Measurements from ENCODE around the gene SCN2B. TPM values are rescaled to one million over a fixed set of nuclear protein-coding genes. Genes with fewer than 3 reads are reported as not detected.

SCN2B gene
- polyA plus RNA-seq, 1 of the 3 experiments (the other 2 are of a cell fraction), result 0.05 TPM

- H3K9me2 ChIP-seq, result no peaks in the 10 kb centered on the region
- WGBS (ENCODE audit: low lambda C conversion rate), result 3% methylated on average over 5 of the region's 11 CpGs
- H2AFZ ChIP-seq (ENCODE audit: low read depth), result no peak overlapping the region
- H3K4me1 ChIP-seq (ENCODE audit: control insufficient read depth in 1 of 2, insufficient read depth in 2 of 2, low read depth in 1 of 2, low read length in 1 of 2), result peaks cover 0 to 14% of the 10 kb centered on the region in 2 experiments; a peak in 1 of 4 replicates
- no peak for TF ChIP-seq TCF12 (IDR thresholded peaks at IDR 0.05)
- no peak for TF ChIP-seq RCOR1 (IDR thresholded peaks at IDR 0.05; ENCODE audit: low read length)
- TF ChIP-seq CHD2 (IDR thresholded peaks at IDR 0.05; ENCODE audit: low read length, partially characterized antibody), result peak; percentile 38
- TF ChIP-seq YY1 (IDR thresholded peaks at IDR 0.05; ENCODE audit: low read depth), result no peak
- TF ChIP-seq EP300 (IDR thresholded peaks at IDR 0.05; ENCODE audit: borderline replicate concordance in 1 of 2, low read depth in 1 of 2, low read length in 1 of 2), result 0 out of 4 replicates have a peak, but pooled peaks of 1 of the 2 experiments have one; percentile 16
- no peak for TF ChIP-seq RAD21 (IDR thresholded peaks at IDR 0.05; ENCODE audit: low read length)
- TF ChIP-seq MXI1 (IDR thresholded peaks at IDR 0.05; ENCODE audit: low read depth, low read length), result peak; percentile 92
- TF ChIP-seq TAF1 (IDR thresholded peaks at IDR 0.05; ENCODE audit: borderline replicate concordance, low read depth, low read length), result no peak
- TF ChIP-seq NFIC (IDR thresholded peaks at IDR 0.05; ENCODE audit: borderline replicate concordance), result no peak
- TF ChIP-seq RFX5 (IDR thresholded peaks at IDR 0.05; ENCODE audit: low read length), result no peak
- no peak for TF ChIP-seq GABPA (IDR thresholded peaks at IDR 0.05; ENCODE audit: low read depth)
- 0 out of 2 replicates have a peak overlapping the region, but pooled peaks have one; percentile 15 for H3K4me2 ChIP-seq
- H3F3A ChIP-seq (replicated peaks; ENCODE audit: insufficient read depth), result no peaks in the 10 kb centered on the region
- ChIA-PET POLR2A (interaction anchor here (0.6 kb wide), 1 partner anchor 334 kb away, joined by 3 read pairs; no protein-coding TSS in a partner anchor), CTCF (interaction anchor here (0.8 to 4.0 kb wide), 9 partner anchors 9 to 179 kb away, joined by 3 to 48 read pairs (median 3); partner anchors contain the start of gene UBE4A)
- no peaks in the 10 kb centered on the region for H3K9me3 ChIP-seq
- no peak overlapping the region for H3K27ac ChIP-seq (ENCODE audit: low read depth in 2 of 2, low read length in 1 of 2)
- H3K4me3 ChIP-seq (ENCODE audit: low read depth in 2 of 2, low read length in 1 of 2), result no peak overlapping the region
- peaks cover 23% of the 10 kb centered on the region for H3K27me3 ChIP-seq (ENCODE audit: insufficient read depth)
- DNase-seq, result peak; percentile 78
- H4K20me1 ChIP-seq (ENCODE audit: insufficient read depth), result no peaks in the 10 kb centered on the region
- no peaks in the 10 kb centered on the region for H3K79me2 ChIP-seq (ENCODE audit: insufficient read depth)
- H3K9ac ChIP-seq, result no peak overlapping the region
- H3K36me3 ChIP-seq (replicated peaks in 1 of 2; ENCODE audit: control insufficient read depth in 1 of 2, insufficient read depth in 2 of 2, low read length in 1 of 2), result no peaks in the 10 kb centered on the region
Observed at GRCh38 chr11:118180300-118180703, 3.9 kb upstream of the SCN2B start.

- Histone ChIP-seq H3K9ac (no peak overlapping the region), H3F3A (replicated peaks; ENCODE audit: insufficient read depth) (no peaks in the 10 kb centered on the region), H3K4me2 (no peak overlapping the region), H2AFZ (ENCODE audit: low read depth) (no peak overlapping the region), H3K79me2 (ENCODE audit: insufficient read depth) (no peaks in the 10 kb centered on the region), H3K27me3 (ENCODE audit: insufficient read depth) (peaks cover 31% of the 10 kb centered on the region), H3K4me3 (ENCODE audit: low read depth in 2 of 2, low read length in 1 of 2) (no peak overlapping the region), H3K4me1 (ENCODE audit: control insufficient read depth in 1 of 2, insufficient read depth in 2 of 2, low read depth in 1 of 2, low read length in 1 of 2) (peaks cover 0 to 14% of the 10 kb centered on the region in 2 experiments; a peak in 1 of 4 replicates), H3K9me3 (no peaks in the 10 kb centered on the region), H3K36me3 (replicated peaks in 1 of 2; ENCODE audit: control insufficient read depth in 1 of 2, insufficient read depth in 2 of 2, low read length in 1 of 2) (no peaks in the 10 kb centered on the region), H4K20me1 (ENCODE audit: insufficient read depth) (no peaks in the 10 kb centered on the region), H3K9me2 (no peaks in the 10 kb centered on the region), H3K27ac (ENCODE audit: low read depth in 2 of 2, low read length in 1 of 2) (no peak overlapping the region)
- ChIA-PET CTCF (interaction anchor here (0.6 to 2.4 kb wide), 3 partner anchors 21 to 36 kb away, joined by 4 to 11 read pairs (median 5); no protein-coding TSS in a partner anchor), POLR2A (no interaction called here)
- WGBS (ENCODE audit: low lambda C conversion rate), result 73% methylated on average over 4 of the region's 4 CpGs
- TF ChIP-seq MXI1 (IDR thresholded peaks at IDR 0.05; ENCODE audit: low read depth, low read length) (no peak), RFX5 (IDR thresholded peaks at IDR 0.05; ENCODE audit: low read length) (no peak), REST (IDR thresholded peaks at IDR 0.05; ENCODE audit: low read depth, low read length) (no peak), GABPA (IDR thresholded peaks at IDR 0.05; ENCODE audit: low read depth) (no peak), USF2 (IDR thresholded peaks at IDR 0.05; ENCODE audit: borderline replicate concordance, low read depth, low read length) (no peak), ZBTB33 (IDR thresholded peaks at IDR 0.05; ENCODE audit: borderline replicate concordance, low read depth) (no peak)
- no peak for DNase-seq
Observed at GRCh38 chr11:118176778-118177134, 317 bp upstream of the SCN2B start.

All from SK-N-SH (cell line).